K562 (cell line): Measurements from ENCODE around the gene GALR3. TPM values are rescaled to one million over a fixed set of nuclear protein-coding genes. Genes with fewer than 3 reads are reported as not detected.

Experiments
- ATF1 ChIP-seq, 2 experiments: fragments of 450-650 bp in 1 of 2; IDR thresholded peaks; 2 replicates each; pipeline ENCODE4 v1.6.1; 2016; ENCODE audit warnings: missing compliant biosample characterization in 1 of 2, missing genetic modification characterization in 1 of 2
- CBX3 ChIP-seq, 2 experiments: IDR thresholded peaks; 1 replicate in 1 of 2; 2 replicates in 1 of 2; pipeline ENCODE4 v1.6.1; 2012; ENCODE audit warnings: inconsistent platforms in 2 of 2, low read length in 2 of 2, borderline replicate concordance in 1 of 2, control low read depth in 1 of 2
- CREM ChIP-seq: IDR thresholded peaks from 2 replicates; pipeline ENCODE4 v1.6.1; 2014; ENCODE audit warnings: antibody characterized with exemption, low read depth
- CTBP1 ChIP-seq: fragments of 450-650 bp; IDR thresholded peaks from 2 replicates; pipeline ENCODE4 v1.6.1; 2016; ENCODE audit warnings: borderline replicate concordance
- ETV5 ChIP-seq: sonication (generic); formaldehyde crosslinking; IDR thresholded peaks from 2 replicates; pipeline ENCODE4 v1.4.0; 2020; ENCODE audit warnings: low read depth, mild to moderate bottlenecking, missing genetic modification reagents
- KDM5B ChIP-seq: fragments of 200-600 bp; sonication (generic); IDR thresholded peaks from 2 replicates; pipeline ENCODE4 v1.6.1; 2012; ENCODE audit warnings: low read depth, mild to moderate bottlenecking, moderate library complexity, low read length, control low read depth, inconsistent platforms; ENCODE audit not compliant: insufficient replicate concordance
- L3MBTL2 ChIP-seq: fragments of 450-650 bp; IDR thresholded peaks from 2 replicates; pipeline ENCODE4 v1.6.1; 2016; ENCODE audit warnings: mild to moderate bottlenecking, moderate library complexity
- MEF2D ChIP-seq: conservative IDR thresholded peaks from 2 replicates; pipeline ENCODE4 v1.6.1; 2016; ENCODE audit warnings: low read depth, missing genetic modification characterization, missing compliant biosample characterization
- NFIC ChIP-seq: fragments of 450-650 bp; IDR thresholded peaks from 2 replicates; pipeline ENCODE4 v1.6.1; 2017; ENCODE audit warnings: mild to moderate bottlenecking, inconsistent platforms
- NR2C2 ChIP-seq, 2 experiments: fragments of 200-800 bp in 1 of 2; sonication (Bioruptor generic) in 1 of 2; sonication (generic) in 1 of 2; formaldehyde crosslinking in 1 of 2; IDR thresholded peaks; 2 replicates each; pipeline versions ENCODE4 v1.6.1 to v1.8.0; 2016 to 2022; ENCODE audit warnings: mild to moderate bottlenecking in 1 of 2, missing compliant biosample characterization in 1 of 2, missing genetic modification characterization in 1 of 2, missing genetic modification reagents in 1 of 2
- PCBP1 ChIP-seq: fragments of 200-400 bp; formaldehyde crosslinking; IDR thresholded peaks from 2 replicates; pipeline ENCODE4 v1.6.1; 2018; ENCODE audit warnings: mild to moderate bottlenecking, low read depth, low read length; ENCODE audit not compliant: poor library complexity, severe bottlenecking
- RBFOX2 ChIP-seq: fragments of 200-400 bp; formaldehyde crosslinking; IDR thresholded peaks from 2 replicates; pipeline ENCODE4 v1.6.1; 2017; ENCODE audit warnings: low read depth, mild to moderate bottlenecking, low read length, moderate library complexity
- RBM25 ChIP-seq: fragments of 200-400 bp; formaldehyde crosslinking; IDR thresholded peaks from 2 replicates; pipeline ENCODE4 v1.6.1; 2018; ENCODE audit warnings: low read length, low read depth, moderate library complexity; ENCODE audit not compliant: severe bottlenecking
- polyA plus RNA-seq, 8 experiments: library from polyadenylated mRNA; depleted of rRNA in 4 of 8; stranded (reverse) in 5 of 8; unstranded in 3 of 8; fragments of >200 nt; fragmentation: Nextera tagmentation in 2 of 8; fragmentation: Illumina TruSeq in 1 of 8; extraction: Ambion mirVana in 2 of 8; extraction: Trizol in 1 of 8; gene quantifications; 2 replicates each; pipeline versions ENCODE4 v1.2.1 to v1.2.3, GENCODE V29; 2011 to 2014; ENCODE audit warnings: inconsistent platforms in 1 of 8, missing spikeins in 1 of 8
- total RNA-seq, 7 experiments: library from RNA; depleted of rRNA in 6 of 7; stranded (reverse); fragments of >200 nt in 6 of 7; fragmentation: Illumina TruSeq in 2 of 7; extraction: Trizol in 2 of 7; gene quantifications; 2 replicates each; pipeline versions ENCODE4 v1.2.1 to v1.2.3, GENCODE V29; 2011 to 2021; ENCODE audit warnings: low replicate concordance in 1 of 7
- TF ChIP-seq, protein P1 (sequence below): fragments of 250-450 bp; sonication (Bioruptor Pico); IDR thresholded peaks from 2 replicates; pipeline ENCODE4 v1.4.0; 2020; ENCODE audit warnings: mild to moderate bottlenecking, moderate library complexity
- TF ChIP-seq, protein P2 (sequence below): sonication (generic); formaldehyde crosslinking; IDR thresholded peaks from 2 replicates; pipeline ENCODE4 v1.8.0; 2023; ENCODE audit warnings: mild to moderate bottlenecking, missing genetic modification reagents
- TF ChIP-seq, protein P3 (sequence below): sonication (generic); formaldehyde crosslinking; IDR thresholded peaks from 2 replicates; pipeline ENCODE4 v1.9.0; 2022; ENCODE audit warnings: mild to moderate bottlenecking, missing genetic modification reagents
- TF ChIP-seq, protein P4 (sequence below): fragments of 450-650 bp; IDR thresholded peaks from 2 replicates; pipeline ENCODE4 v1.6.1; 2018; ENCODE audit not compliant: partially characterized antibody

GALR3 gene
- total and polyA plus RNA-seq, 9 of the 15 experiments (the other 6 are each of a cell fraction or from before 2014, with no cell fraction given): 0.13 TPM; not detected in 8

DNA sequence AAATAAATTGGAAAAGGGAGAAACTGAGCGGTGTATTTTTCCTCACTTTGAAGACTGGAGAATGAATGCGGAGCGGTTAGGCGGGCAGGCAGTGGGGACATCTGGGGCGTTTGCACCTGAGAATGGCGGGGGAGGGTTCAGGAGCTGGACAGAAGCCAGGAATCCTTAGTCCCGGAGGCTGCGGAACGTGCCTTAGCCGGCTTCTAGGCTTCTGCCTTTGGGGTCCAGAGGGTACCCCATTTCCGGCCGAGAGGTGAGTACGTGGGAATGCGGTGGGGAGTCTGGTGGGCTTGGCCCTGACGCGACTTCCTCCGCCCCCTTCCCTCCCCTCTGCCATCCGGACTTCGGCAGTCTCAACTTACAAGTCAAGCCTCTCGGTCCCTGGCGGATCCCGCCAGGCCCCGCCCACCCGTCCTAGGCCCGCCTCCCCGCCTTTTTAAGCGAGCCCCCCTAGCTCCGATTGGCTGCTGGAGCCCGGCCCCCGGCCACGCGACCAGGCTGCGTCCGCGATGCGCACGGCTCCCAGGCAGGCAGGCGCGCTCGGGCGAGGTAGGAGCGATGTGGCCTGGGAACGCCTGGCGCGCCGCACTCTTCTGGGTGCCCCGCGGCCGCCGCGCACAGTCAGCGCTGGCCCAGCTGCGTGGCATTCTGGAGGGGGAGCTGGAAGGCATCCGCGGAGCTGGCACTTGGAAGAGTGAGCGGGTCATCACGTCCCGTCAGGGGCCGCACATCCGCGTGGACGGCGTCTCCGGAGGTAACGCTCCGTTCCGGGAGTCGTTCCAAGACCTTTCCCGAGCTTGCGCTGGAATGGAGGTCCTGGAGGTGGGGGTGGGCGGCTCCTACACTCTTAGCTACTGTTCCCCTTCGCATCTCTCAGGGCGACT is 15.5 kb upstream of the GALR3 start, which contains the start of gene GCAT (continued):
- TF ChIP-seq KDM5B (peak; percentile 71), ATF1 (CRISPR knock-in tag; IDR thresholded peaks at IDR 0.05) (peak; percentile 46; the same call in 1 of the 2 replicates), ATF1 (tag; IDR thresholded peaks at IDR 0.05) (peak; percentile 90), ETV5 (CRISPR knock-in tag) (peak; percentile 51; the same call in 1 of the 2 replicates), NR2C2 (CRISPR knock-in tag; IDR thresholded peaks at IDR 0.05) (no peak), NR2C2 (tag; IDR thresholded peaks at IDR 0.05) (no peak), NFIC (peak; percentile 97), RBFOX2 (peak; percentile 88), CBX3 (IDR thresholded peaks at IDR 0.05; ENCODE audit: borderline replicate concordance in 1 of 2, low read length in 2 of 2) (no peak), MEF2D (no peak), RBM25 (peak; percentile 79), L3MBTL2 (peak; percentile 66), PCBP1 (peak; percentile 41), CREM (peak; percentile 95), CTBP1 (peak; percentile 54; the same call in 1 of the 2 replicates)
- TF ChIP-seq, protein P1, sequence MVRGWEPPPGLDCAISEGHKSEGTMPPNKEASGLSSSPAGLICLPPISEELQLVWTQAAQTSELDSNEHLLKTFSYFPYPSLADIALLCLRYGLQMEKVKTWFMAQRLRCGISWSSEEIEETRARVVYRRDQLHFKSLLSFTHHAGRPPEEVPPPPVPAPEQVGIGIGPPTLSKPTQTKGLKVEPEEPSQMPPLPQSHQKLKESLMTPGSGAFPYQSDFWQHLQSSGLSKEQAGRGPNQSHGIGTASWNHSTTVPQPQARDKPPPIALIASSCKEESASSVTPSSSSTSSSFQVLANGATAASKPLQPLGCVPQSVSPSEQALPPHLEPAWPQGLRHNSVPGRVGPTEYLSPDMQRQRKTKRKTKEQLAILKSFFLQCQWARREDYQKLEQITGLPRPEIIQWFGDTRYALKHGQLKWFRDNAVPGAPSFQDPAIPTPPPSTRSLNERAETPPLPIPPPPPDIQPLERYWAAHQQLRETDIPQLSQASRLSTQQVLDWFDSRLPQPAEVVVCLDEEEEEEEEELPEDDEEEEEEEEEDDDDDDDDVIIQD (CRISPR knock-in tag): no peak
- TF ChIP-seq, protein P2, sequence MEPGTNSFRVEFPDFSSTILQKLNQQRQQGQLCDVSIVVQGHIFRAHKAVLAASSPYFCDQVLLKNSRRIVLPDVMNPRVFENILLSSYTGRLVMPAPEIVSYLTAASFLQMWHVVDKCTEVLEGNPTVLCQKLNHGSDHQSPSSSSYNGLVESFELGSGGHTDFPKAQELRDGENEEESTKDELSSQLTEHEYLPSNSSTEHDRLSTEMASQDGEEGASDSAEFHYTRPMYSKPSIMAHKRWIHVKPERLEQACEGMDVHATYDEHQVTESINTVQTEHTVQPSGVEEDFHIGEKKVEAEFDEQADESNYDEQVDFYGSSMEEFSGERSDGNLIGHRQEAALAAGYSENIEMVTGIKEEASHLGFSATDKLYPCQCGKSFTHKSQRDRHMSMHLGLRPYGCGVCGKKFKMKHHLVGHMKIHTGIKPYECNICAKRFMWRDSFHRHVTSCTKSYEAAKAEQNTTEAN (CRISPR knock-in tag): no peak
- TF ChIP-seq, protein P3, sequence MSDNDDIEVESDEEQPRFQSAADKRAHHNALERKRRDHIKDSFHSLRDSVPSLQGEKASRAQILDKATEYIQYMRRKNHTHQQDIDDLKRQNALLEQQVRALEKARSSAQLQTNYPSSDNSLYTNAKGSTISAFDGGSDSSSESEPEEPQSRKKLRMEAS: peak; percentile 87
- TF ChIP-seq, protein P4, sequence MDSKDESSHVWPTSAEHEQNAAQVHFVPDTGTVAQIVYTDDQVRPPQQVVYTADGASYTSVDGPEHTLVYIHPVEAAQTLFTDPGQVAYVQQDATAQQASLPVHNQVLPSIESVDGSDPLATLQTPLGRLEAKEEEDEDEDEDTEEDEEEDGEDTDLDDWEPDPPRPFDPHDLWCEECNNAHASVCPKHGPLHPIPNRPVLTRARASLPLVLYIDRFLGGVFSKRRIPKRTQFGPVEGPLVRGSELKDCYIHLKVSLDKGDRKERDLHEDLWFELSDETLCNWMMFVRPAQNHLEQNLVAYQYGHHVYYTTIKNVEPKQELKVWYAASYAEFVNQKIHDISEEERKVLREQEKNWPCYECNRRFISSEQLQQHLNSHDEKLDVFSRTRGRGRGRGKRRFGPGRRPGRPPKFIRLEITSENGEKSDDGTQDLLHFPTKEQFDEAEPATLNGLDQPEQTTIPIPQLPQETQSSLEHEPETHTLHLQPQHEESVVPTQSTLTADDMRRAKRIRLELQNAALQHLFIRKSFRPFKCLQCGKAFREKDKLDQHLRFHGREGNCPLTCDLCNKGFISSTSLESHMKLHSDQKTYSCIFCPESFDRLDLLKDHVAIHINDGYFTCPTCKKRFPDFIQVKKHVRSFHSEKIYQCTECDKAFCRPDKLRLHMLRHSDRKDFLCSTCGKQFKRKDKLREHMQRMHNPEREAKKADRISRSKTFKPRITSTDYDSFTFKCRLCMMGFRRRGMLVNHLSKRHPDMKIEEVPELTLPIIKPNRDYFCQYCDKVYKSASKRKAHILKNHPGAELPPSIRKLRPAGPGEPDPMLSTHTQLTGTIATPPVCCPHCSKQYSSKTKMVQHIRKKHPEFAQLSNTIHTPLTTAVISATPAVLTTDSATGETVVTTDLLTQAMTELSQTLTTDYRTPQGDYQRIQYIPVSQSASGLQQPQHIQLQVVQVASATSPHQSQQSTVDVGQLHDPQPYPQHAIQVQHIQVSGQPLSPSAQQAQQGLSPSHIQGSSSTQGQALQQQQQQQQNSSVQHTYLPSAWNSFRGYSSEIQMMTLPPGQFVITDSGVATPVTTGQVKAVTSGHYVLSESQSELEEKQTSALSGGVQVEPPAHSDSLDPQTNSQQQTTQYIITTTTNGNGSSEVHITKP: peak; percentile 94
